Medulla oblongata (tissue), 1 donor: ENCODE measurements around the gene PCDHA11.
"Not testable (repeated sequence)": the region's sequence is repeated elsewhere in the genome, so short reads cannot be mapped to it uniquely, and the experiment has no call there.

Experiments used
- DNase-seq: peaks from one replicate; pipeline ENCODE4 v3.0.0-alpha.2; 2015; ENCODE audit errors: extremely low spot score

PCDHA11 gene, protein sequence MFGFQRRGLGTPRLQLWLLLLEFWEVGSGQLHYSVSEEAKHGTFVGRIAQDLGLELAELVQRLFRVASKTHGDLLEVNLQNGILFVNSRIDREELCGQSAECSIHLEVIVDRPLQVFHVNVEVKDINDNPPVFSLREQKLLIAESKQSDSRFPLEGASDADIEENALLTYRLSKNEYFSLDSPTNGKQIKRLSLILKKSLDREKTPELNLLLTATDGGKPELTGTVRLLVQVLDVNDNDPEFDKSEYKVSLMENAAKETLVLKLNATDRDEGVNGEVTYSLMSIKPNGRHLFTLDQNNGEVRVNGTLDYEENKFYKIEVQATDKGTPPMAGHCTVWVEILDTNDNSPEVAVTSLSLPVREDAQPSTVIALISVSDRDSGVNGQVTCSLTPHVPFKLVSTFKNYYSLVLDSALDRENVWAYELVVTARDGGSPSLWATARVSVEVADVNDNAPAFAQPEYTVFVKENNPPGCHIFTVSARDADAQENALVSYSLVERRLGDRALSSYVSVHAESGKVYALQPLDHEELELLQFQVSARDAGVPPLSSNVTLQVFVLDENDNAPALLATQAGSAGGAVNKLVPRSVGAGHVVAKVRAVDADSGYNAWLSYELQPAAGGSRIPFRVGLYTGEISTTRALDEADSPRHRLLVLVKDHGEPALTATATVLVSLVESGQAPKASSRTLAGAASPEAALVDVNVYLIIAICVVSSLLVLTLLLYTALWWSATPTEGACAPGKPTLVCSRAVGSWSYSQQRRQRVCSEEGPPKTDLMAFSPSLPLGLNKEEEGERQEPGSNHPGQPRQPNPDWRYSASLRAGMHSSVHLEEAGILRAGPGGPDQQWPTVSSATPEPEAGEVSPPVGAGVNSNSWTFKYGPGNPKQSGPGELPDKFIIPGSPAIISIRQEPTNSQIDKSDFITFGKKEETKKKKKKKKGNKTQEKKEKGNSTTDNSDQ

DNA sequence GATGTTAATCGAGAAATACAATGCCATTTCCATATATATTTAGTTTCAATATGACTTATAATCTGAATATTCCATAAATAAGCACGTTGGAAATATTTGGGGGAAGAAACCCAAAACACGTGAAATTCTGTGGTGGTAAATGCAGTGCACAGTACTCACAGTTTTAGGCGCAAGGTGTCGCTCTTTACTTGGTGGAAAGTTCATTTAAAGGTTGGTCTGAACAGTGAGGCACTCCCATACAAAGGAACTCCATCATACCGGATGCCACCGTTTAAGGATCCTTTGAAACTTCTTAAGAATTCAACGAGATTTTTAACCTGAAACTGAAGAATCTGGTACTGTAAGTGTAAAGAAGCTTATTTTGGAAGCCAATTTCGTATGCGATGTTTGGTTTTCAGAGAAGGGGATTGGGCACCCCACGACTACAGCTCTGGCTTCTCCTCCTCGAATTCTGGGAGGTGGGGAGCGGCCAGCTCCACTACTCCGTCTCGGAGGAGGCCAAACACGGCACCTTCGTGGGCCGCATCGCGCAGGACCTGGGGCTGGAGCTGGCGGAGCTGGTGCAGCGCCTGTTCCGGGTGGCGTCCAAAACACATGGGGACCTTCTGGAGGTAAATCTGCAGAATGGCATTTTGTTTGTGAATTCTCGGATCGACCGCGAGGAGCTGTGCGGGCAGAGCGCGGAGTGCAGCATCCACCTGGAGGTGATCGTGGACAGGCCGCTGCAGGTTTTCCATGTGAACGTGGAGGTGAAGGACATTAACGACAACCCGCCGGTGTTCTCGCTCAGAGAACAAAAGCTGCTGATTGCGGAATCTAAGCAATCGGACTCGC is at the start of gene PCDHA11:
Gene PCDHA11 (plus strand): TSS at position 237 of the 834 bp plus-strand sequence. CDS start 147 bp downstream, at position 384.
- DNase-seq: peak; percentile 70

DNA sequence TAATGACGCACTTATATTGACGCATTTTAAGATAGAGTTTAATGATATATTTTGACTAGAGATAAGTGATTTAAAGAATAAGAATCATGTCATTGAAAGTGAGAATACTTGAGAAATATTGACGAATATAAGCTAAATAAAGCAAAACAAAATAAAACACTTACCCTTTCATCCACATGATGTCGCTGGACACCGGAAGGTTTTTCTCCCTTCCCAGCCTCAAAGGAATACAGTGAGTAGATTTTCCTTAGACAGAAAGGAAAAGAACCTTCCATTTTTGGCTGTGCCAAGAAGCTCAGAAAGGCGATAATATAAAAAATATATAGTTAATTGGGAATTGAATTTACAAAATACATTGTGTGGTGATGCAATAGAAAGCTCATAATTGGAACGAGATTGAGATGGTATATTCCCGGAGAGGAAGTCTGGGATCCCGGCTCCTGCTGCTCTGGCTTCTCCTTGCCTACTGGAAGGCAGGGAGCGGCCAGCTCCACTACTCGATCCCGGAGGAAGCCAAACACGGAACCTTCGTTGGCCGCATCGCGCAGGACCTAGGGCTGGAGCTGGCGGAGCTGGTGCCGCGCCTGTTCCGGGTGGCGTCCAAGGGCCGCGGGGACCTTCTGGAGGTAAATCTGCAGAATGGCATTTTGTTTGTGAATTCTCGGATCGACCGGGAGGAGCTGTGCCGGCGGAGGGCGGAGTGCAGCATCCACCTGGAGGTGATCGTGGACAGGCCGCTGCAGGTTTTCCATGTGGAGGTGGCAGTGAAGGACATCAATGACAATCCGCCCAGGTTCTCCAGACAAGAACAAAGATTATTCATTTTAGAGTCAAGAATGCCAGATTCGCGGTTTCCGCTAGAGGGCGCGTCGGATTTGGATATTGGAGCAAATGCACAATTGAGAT is 47.1 kb upstream of the PCDHA11 start, which contains the start of gene PCDHA5:
Gene PCDHA5 (plus strand): TSS at position 239 of the 906 bp plus-strand sequence.
- peak; percentile 53 for DNase-seq

DNA sequence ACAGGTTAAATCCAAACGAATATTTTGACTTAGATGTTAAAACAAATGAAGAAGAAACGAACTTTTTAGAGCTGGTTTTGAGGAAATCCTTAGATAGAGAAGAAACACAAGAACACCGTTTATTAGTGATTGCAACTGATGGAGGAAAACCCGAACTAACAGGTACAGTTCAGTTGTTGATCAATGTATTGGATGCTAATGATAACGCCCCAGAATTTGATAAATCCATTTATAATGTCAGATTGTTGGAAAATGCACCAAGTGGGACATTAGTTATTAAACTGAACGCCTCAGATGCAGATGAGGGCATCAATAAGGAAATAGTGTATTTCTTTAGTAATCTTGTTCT is 46.5 kb upstream of the PCDHA11 start:
- DNase-seq: no peak

DNA sequence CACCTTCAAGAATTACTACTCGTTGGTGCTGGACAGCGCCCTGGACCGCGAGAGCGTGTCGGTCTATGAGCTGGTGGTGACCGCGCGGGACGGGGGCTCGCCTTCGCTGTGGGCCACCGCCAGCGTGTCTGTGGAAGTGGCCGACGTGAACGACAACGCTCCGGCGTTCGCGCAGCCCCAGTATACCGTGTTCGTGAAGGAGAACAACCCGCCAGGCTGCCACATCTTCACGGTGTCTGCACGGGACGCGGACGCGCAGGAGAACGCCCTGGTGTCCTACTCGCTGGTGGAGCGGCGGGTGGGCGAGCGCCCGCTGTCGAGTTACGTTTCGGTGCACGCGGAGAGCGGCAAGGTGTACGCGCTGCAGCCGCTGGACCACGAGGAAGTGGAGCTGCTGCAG is 45.8 kb upstream of the PCDHA11 start:
- not testable (repeated sequence) for DNase-seq

DNA sequence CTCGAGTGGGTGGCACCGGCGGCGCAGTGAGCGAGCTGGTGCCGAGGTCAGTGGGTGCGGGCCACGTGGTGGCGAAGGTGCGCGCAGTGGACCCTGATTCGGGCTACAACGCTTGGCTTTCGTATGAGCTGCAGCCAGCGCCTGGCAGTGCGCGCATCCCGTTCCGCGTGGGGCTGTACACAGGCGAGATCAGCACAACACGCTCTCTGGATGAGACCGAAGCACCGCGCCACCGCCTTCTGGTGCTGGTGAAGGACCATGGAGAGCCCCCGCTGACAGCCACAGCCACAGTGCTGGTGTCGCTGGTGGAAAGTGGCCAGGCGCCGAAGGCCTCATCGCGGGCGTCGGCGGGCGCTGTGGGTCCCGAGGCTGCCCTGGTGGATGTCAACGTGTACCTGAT is 45.3 kb upstream of the PCDHA11 start:
- no peak for DNase-seq

DNA sequence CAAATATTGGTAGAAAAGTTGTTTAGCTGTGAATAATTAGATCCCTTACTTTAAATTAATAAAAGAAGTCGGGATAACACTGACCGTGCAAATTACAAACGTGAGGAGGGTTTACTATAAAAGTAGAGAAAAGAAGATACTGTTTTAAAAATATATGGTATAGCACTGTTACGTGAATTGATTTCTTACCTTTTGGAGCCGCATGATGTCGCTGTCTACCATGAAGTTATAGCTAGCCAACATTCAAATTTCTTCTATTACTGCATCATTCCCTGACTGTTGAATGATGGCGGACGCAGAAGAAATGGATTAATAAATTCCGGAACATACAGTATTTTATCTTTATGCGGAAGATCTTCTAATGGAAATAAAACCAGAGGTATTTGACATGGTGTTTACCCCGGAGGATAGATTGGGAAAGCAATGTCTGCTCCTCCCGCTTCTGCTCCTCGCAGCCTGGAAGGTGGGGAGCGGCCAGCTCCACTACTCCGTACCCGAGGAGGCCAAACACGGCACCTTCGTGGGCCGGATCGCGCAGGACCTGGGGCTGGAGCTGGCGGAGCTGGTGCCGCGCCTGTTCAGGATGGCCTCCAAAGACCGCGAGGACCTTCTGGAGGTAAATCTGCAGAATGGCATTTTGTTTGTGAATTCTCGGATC is 40.9 kb upstream of the PCDHA11 start, which contains the start of gene PCDHA6:
Gene PCDHA6 (plus strand): TSS at position 257 of the 658 bp plus-strand sequence. CDS start 132 bp downstream, at position 389.
- DNase-seq: peak; percentile 31

DNA sequence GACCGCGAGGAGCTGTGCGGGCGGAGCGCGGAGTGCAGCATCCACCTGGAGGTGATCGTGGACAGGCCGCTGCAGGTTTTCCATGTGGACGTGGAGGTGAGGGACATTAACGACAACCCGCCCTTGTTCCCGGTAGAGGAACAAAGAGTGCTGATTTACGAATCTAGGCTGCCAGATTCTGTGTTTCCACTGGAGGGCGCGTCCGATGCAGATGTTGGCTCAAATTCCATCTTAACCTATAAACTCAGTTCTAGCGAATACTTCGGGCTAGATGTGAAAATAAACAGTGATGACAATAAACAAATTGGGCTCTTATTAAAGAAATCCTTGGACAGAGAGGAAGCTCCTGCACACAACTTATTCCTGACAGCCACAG is 40.4 kb upstream of the PCDHA11 start:
- DNase-seq: peak; percentile 14

DNA sequence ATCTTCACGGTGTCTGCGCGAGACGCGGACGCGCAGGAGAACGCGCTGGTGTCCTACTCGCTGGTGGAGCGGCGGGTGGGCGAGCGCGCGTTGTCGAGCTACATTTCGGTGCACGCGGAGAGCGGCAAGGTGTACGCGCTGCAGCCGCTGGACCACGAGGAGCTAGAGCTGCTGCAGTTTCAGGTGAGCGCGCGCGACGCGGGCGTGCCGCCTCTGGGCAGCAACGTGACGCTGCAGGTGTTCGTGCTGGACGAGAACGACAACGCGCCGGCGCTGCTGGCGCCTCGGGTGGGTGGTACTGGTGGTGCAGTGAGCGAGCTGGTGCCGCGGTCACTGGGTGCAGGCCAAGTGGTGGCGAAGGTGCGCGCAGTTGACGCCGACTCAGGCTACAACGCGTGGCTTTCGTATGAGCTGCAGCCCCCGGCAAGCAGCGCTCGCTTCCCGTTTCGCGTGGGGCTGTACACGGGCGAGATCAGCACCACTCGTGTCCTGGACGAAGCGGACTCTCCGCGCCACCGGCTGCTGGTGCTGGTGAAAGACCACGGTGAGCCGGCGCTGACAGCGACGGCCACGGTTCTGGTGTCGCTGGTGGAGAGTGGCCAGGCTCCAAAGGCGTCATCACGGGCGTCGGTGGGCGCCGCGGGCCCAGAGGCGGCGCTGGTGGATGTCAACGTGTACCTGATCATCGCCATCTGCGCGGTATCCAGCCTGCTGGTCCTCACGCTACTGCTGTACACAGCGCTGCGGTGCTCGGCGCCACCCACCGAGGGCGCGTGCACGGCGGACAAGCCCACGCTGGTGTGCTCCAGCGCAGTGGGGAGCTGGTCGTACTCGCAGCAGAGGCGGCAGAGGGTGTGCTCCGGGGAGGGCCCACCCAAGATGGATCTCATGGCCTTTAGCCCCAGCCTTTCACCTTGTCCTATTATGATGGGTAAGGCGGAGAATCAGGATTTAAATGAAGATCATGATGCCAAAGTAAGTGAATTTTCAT is 39.0 kb upstream of the PCDHA11 start:
- not testable (repeated sequence) for DNase-seq

DNA sequence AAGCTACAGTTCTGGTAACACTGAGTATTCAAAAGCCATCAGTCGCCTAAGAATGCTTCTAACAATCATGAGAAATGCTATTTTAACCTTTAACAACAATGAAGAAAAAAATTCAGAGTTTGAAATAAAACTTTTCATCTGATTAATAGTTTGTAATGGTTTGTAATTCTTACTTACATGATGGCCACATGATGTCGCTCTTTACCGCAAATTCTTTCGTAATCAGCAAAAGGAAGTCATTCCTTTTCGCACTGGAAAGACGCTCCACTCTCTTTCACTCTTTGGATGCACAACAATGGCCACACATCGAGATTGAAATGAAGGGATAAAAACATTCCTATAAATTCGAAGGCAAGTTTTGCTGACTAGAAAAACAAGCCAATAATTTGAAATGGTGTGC is 34.8 kb upstream of the PCDHA11 start, which contains the start of gene PCDHA7:
Gene PCDHA7 (plus strand): TSS at position 277 of the 400 bp plus-strand sequence. CDS start 115 bp downstream, at position 392.
- peak; percentile 49 for DNase-seq

DNA sequence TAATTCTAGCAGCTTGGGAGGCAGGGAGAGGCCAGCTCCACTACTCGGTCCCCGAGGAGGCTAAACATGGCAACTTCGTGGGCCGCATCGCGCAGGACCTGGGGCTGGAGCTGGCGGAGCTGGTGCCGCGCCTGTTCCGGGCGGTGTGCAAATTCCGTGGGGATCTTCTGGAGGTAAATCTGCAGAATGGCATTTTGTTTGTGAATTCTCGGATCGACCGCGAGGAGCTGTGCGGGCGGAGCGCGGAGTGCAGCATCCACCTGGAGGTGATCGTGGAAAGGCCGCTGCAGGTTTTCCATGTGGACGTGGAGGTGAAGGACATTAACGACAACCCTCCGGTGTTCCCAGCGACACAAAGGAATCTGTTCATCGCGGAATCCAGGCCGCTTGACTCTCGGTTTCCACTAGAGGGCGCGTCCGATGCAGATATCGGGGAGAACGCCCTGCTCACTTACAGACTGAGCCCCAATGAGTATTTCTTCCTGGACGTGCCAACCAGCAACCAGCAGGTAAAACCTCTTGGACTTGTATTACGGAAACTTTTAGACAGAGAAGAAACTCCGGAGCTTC is 34.2 kb upstream of the PCDHA11 start:
- DNase-seq: not testable (repeated sequence)

DNA sequence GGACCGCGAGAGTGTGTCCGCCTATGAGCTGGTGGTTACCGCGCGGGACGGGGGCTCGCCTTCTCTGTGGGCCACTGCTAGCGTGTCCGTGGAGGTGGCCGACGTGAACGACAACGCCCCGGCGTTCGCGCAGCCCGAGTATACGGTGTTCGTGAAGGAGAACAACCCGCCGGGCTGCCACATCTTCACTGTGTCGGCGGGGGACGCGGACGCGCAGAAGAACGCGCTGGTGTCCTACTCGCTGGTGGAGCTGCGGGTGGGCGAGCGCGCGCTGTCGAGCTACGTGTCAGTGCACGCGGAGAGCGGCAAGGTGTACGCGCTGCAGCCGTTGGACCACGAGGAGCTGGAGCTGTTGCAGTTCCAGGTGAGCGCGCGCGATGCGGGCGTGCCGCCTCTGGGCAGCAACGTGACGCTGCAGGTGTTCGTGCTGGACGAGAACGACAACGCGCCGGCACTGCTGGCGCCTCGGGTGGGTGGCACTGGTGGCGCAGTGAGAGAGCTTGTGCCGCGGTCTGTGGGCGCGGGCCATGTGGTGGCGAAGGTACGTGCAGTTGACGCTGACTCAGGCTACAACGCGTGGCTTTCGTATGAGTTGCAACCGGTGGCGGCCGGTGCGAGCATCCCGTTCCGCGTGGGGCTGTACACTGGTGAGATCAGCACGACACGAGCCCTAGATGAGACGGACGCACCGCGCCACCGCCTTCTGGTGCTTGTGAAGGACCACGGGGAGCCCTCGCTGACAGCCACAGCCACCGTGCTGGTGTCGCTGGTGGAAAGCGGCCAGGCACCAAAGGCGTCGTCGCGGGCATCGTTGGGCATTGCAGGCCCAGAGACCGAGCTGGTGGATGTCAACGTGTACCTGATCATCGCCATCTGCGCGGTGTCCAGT is 32.9 kb upstream of the PCDHA11 start:
- DNase-seq: no peak

DNA sequence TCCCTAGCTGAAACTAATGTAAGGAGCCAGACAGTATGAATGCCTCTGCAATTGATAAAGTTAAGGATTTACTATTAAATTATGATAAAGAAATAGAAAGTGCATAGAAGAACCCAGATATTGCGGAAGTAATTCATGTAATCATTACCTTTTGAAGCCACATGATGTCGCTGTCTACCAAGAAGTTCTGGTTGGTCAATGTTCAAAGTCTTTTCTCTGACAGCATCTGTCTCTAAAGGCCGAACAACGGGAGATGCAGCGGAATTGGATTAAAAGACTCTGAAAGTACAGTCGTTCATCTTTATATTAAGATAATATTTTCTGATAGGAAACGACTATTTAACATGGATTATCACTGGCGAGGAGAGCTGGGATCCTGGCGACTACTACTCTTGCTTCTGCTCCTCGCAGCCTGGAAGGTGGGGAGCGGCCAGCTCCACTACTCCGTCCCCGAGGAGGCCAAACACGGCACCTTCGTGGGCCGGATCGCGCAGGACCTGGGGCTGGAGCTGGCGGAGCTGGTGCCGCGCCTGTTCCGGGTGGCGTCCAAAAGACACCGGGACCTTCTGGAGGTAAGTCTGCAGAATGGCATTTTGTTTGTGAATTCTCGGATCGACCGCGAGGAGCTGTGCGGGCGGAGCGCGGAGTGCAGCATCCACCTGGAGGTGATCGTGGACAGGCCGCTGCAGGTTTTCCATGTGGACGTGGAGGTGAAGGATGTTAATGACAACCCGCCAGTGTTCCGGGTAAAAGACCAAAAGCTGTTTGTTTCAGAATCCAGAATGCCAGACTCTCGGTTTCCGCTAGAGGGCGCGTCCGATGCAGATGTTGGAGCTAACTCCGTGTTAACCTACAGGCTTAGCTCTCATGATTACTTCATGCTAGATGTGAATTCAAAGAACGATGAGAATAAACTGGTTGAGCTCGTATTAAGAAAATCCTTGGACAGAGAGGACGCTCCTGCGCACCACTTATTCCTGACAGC is 27.5 kb upstream of the PCDHA11 start, which contains the start of gene PCDHA8:
Gene PCDHA8 (plus strand): TSS at position 210 of the 985 bp plus-strand sequence. CDS start 135 bp downstream, at position 345.
- DNase-seq: peak; percentile 42

DNA sequence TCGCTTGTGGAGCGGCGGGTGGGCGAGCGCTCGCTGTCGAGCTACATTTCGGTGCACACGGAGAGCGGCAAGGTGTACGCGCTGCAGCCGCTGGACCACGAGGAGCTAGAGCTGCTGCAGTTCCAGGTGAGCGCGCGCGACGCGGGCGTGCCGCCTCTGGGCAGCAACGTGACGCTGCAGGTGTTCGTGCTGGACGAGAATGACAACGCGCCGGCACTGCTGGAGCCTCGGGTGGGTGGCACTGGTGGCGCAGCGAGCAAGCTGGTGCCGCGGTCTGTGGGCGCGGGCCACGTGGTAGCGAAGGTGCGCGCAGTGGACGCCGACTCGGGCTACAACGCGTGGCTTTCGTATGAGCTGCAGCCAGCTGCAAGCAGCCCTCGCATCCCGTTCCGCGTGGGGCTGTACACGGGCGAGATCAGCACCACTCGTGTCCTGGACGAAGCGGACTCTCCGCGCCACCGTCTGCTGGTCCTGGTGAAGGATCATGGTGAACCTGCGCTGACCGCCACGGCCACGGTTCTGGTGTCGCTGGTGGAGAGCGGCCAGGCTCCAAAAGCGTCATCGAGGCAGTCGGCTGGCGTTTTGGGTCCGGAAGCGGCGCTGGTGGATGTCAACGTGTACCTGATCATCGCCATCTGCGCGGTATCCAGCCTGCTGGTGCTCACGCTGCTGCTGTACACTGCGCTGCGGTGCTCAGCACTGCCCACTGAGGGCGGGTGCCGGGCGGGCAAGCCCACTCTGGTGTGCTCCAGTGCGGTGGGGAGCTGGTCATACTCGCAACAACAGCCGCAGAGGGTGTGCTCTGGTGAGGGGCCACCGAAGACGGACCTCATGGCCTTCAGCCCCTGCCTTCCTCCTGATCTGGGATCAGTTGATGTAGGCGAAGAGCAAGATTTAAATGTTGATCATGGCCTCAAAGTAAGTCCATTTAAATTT is 25.7 kb upstream of the PCDHA11 start:
- DNase-seq: no peak
